ENCODE data around the gene RPP25L. TPM values are rescaled to one million over a fixed set of nuclear protein-coding genes. Genes with fewer than 3 reads are reported as not detected.

Gene RPP25L
- total and polyA plus RNA-seq, 2 of the 4 experiments (the other 2 are of a cell fraction), result 20.4 to 26.3 TPM

DNA sequence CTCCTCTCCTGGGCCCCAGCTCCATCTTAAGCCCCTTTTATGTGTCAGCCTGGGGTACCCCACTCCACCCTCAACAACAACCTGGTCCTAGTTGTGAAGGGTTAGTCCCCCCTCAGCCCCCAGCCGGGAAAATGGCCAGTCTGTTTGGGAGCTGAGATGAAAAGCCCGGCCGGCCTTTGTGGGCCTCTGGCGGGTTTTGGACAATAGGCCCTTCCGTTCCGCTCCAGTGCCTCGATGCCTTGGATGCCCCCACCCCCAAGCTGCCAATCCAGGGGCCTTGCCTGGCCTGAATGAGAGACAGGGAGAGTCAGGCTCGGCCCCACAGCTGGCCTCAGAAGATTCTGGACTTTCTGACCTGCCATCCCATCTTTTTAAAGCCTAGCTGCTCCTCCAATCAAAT, 31.5 kb downstream of the RPP25L start:
- CTCF ChIA-PET, result interaction anchor here (0.9 to 3.0 kb wide), 3 partner anchors 11 to 34 kb away, joined by 3 to 8 read pairs (median 3); no protein-coding TSS in a partner anchor
- H3K23ac ChIP-seq (ENCODE audit: low read depth, low read length), result no peak overlapping the region
- H2AK5ac ChIP-seq (ENCODE audit: low read depth, low read length), result no peak overlapping the region
- H3K36me3 ChIP-seq (ENCODE audit: control insufficient read depth, insufficient read depth, low read length), result no peaks in the 10 kb centered on the region
- no peak overlapping the region for H3K18ac ChIP-seq (ENCODE audit: low read depth, low read length)
- H3K9me1 ChIP-seq (ENCODE audit: insufficient read depth, low read length), result no peaks in the 10 kb centered on the region; the same call in 1 of the 2 replicates
- intact Hi-C loops (cut with micrococcal nuclease) (no loop called here), dilution Hi-C loops (cut with HindIII; ENCODE audit: low sequenced_read_pairs, unreplicated experiment) (no loop called here), in situ Hi-C loops (cut with MboI; ENCODE audit: low sequenced_read_pairs) (no loop called here)
- 100% methylated on average over 2 of the region's 8 CpGs; no CpG with 5 or more reads in 1 of the 2 experiments for WGBS, 2 experiments (ENCODE audit: extremely low coverage in 2 of 2, insufficient read length in 1 of 2)
- no peak for ATAC-seq (ENCODE audit: low read depth)
- DNase-seq, result no peak
- no peak overlapping the region for H3K4me3 ChIP-seq (ENCODE audit: insufficient read depth, low read depth, low read length)
- no peak overlapping the region for H2AK9ac ChIP-seq (replicated peaks; ENCODE audit: low read depth, low read length, poor library complexity)
- POLR2A ChIA-PET (ENCODE audit: unreplicated experiment), result no interaction called here
- H4K8ac ChIP-seq (ENCODE audit: low read depth in 2 of 2, low read length in 2 of 2), result no peak overlapping the region
- no peak overlapping the region for H2BK120ac ChIP-seq (ENCODE audit: low read depth, low read length)
- no peak overlapping the region for H2AFZ ChIP-seq (replicated peaks; ENCODE audit: low read length, poor library complexity)
- H2BK15ac ChIP-seq (ENCODE audit: low read depth, low read length), result no peak overlapping the region
- no peak overlapping the region for H4K91ac ChIP-seq (ENCODE audit: insufficient read depth, low read depth, low read length)
- no peak overlapping the region for H2BK5ac ChIP-seq (ENCODE audit: low read depth, low read length, poor library complexity, severe bottlenecking)
- no peak overlapping the region for H3K9ac ChIP-seq (ENCODE audit: low read depth, low read length)
- H3K27me3 ChIP-seq (ENCODE audit: control insufficient read depth, insufficient read depth, low read length), result peaks cover 91% of the 10 kb centered on the region
- H3K27ac ChIP-seq (ENCODE audit: insufficient read depth, low read length), result no peak overlapping the region
- no peak overlapping the region for H2BK20ac ChIP-seq (ENCODE audit: low read depth, low read length)
- no peak overlapping the region for H3K14ac ChIP-seq (replicated peaks; ENCODE audit: low read depth, low read length)
- H3K9me3 ChIP-seq (ENCODE audit: control insufficient read depth, insufficient read depth, low read length), result no peaks in the 10 kb centered on the region
- H3K79me1 ChIP-seq (ENCODE audit: low read depth in 1 of 2, low read length in 2 of 2), result no peaks in the 10 kb centered on the region
- H3K56ac ChIP-seq (ENCODE audit: extremely low read depth, insufficient read depth, low read length), result no peak overlapping the region
- no peak overlapping the region for H4K5ac ChIP-seq (ENCODE audit: low read depth, low read length)
- BruUV-seq (replicated peaks), result no TSS peak
- no peaks in the 10 kb centered on the region; the same call in 1 of the 2 replicates for H4K20me1 ChIP-seq (ENCODE audit: insufficient read depth, low read length)
- TF ChIP-seq BHLHE40 (IDR thresholded peaks at IDR 0.05; ENCODE audit: low read depth, low read length) (no peak), POLR2A (IDR thresholded peaks at IDR 0.05; ENCODE audit: low read depth, low read length) (no peak), FOS (IDR thresholded peaks at IDR 0.05; ENCODE audit: low read depth, low read length) (no peak), MAFK (IDR thresholded peaks at IDR 0.05; ENCODE audit: low read depth, low read length) (no peak), RCOR1 (IDR thresholded peaks at IDR 0.05; ENCODE audit: insufficient replicate concordance, low read length) (no peak), NFE2L2 (IDR thresholded peaks at IDR 0.05; ENCODE audit: low read depth, low read length) (no peak), MXI1 (IDR thresholded peaks at IDR 0.05; ENCODE audit: borderline replicate concordance, low read depth, low read length) (no peak), MAZ (IDR thresholded peaks at IDR 0.05; ENCODE audit: borderline replicate concordance, low read depth, low read length) (no peak), CEBPB (IDR thresholded peaks at IDR 0.05; ENCODE audit: low read depth, low read length) (no peak), CHD1 (IDR thresholded peaks at IDR 0.05; ENCODE audit: low read depth, low read length) (no peak), RAD21 (IDR thresholded peaks at IDR 0.05; ENCODE audit: low read length) (no peak), SMC3 (IDR thresholded peaks at IDR 0.05; ENCODE audit: low read depth, low read length) (no peak), RFX5 (IDR thresholded peaks at IDR 0.05; ENCODE audit: low read depth, low read length) (no peak)
- TF ChIP-seq, protein P1, sequence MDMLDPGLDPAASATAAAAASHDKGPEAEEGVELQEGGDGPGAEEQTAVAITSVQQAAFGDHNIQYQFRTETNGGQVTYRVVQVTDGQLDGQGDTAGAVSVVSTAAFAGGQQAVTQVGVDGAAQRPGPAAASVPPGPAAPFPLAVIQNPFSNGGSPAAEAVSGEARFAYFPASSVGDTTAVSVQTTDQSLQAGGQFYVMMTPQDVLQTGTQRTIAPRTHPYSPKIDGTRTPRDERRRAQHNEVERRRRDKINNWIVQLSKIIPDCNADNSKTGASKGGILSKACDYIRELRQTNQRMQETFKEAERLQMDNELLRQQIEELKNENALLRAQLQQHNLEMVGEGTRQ (IDR thresholded peaks at IDR 0.05; ENCODE audit: low read depth, low read length), result no peak
- TF ChIP-seq, protein P2, sequence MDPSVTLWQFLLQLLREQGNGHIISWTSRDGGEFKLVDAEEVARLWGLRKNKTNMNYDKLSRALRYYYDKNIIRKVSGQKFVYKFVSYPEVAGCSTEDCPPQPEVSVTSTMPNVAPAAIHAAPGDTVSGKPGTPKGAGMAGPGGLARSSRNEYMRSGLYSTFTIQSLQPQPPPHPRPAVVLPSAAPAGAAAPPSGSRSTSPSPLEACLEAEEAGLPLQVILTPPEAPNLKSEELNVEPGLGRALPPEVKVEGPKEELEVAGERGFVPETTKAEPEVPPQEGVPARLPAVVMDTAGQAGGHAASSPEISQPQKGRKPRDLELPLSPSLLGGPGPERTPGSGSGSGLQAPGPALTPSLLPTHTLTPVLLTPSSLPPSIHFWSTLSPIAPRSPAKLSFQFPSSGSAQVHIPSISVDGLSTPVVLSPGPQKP (IDR thresholded peaks at IDR 0.05; ENCODE audit: borderline replicate concordance, low read depth, low read length), result no peak
- TF ChIP-seq, protein P3, sequence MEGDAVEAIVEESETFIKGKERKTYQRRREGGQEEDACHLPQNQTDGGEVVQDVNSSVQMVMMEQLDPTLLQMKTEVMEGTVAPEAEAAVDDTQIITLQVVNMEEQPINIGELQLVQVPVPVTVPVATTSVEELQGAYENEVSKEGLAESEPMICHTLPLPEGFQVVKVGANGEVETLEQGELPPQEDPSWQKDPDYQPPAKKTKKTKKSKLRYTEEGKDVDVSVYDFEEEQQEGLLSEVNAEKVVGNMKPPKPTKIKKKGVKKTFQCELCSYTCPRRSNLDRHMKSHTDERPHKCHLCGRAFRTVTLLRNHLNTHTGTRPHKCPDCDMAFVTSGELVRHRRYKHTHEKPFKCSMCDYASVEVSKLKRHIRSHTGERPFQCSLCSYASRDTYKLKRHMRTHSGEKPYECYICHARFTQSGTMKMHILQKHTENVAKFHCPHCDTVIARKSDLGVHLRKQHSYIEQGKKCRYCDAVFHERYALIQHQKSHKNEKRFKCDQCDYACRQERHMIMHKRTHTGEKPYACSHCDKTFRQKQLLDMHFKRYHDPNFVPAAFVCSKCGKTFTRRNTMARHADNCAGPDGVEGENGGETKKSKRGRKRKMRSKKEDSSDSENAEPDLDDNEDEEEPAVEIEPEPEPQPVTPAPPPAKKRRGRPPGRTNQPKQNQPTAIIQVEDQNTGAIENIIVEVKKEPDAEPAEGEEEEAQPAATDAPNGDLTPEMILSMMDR (conservative IDR thresholded peaks at IDR 0.05; ENCODE audit: low read depth, low read length), result no peak
- H3K4me2 ChIP-seq (ENCODE audit: low read depth, low read length), result no peak overlapping the region
- H3K4me1 ChIP-seq (ENCODE audit: control insufficient read depth, insufficient read depth, low read length), result no peaks in the 10 kb centered on the region
- H3K4ac ChIP-seq (ENCODE audit: low read depth, low read length), result no peak overlapping the region

Measured in IMR-90 (cell line).